Measurements from ENCODE around the gene TSHZ2. TPM values are rescaled to one million over a fixed set of nuclear protein-coding genes. Genes with fewer than 3 reads are reported as not detected.

Gene TSHZ2
- total RNA-seq, 4 donors from 2014 or later = 28.6 to 40.1 (median 35.5) TPM

- TF ChIP-seq CTCF (IDR thresholded peaks at IDR 0.05; ENCODE audit: low read depth) = no peak
These were observed 293.2 kb downstream of the TSHZ2 start for GRCh38 chr20:53265304-53265875.

GRCh38 chr20:53269380-53269779, 297.2 kb downstream of the TSHZ2 start:
- TF ChIP-seq CTCF (IDR thresholded peaks at IDR 0.05; ENCODE audit: low read depth) = no peak

GRCh38 chr20:53270792-53271375, 298.7 kb downstream of the TSHZ2 start:
- TF ChIP-seq CTCF (IDR thresholded peaks at IDR 0.05; ENCODE audit: low read depth) = no peak

- no peak for TF ChIP-seq CTCF (IDR thresholded peaks at IDR 0.05; ENCODE audit: low read depth)
These were observed 302.2 kb downstream of the TSHZ2 start for GRCh38 chr20:53274365-53274764.

- no peak for TF ChIP-seq CTCF (IDR thresholded peaks at IDR 0.05; ENCODE audit: low read depth)
These were observed 302.6 kb downstream of the TSHZ2 start for GRCh38 chr20:53274807-53275206.

GRCh38 chr20:53276143-53276542, 304.0 kb downstream of the TSHZ2 start:
- no peak for TF ChIP-seq CTCF (IDR thresholded peaks at IDR 0.05; ENCODE audit: low read depth)

GRCh38 chr20:53278555-53278954, 306.4 kb downstream of the TSHZ2 start:
- no peak for TF ChIP-seq CTCF (IDR thresholded peaks at IDR 0.05; ENCODE audit: low read depth)
